Measurements from ENCODE around the gene B4GALT6. TPM values are rescaled to one million over a fixed set of nuclear protein-coding genes. Genes with fewer than 3 reads are reported as not detected.

The B4GALT6 gene
- total and polyA plus RNA-seq, 2 experiments from 2014 or later: 3.2 to 14.1 TPM

GRCh38 chr18:31678425-31678824 is 6.0 kb downstream of the B4GALT6 start:
- Histone ChIP-seq H3K4me3 (no peak overlapping the region), H3K9me2 (replicated peaks; ENCODE audit: insufficient read depth) (no peaks in the 10 kb centered on the region), H3K4me2 (no peak overlapping the region), H4K20me1 (ENCODE audit: insufficient read depth, poor library complexity, severe bottlenecking) (no peaks in the 10 kb centered on the region), H3K79me2 (peaks cover 79% of the 10 kb centered on the region), H3K9me3 (ENCODE audit: low read depth) (no peaks in the 10 kb centered on the region), H3K36me3 (replicated peaks; ENCODE audit: insufficient read depth, low read depth) (no peaks in the 10 kb centered on the region), H3K27ac (peak overlapping the region; percentile 30), H2AFZ (no peak overlapping the region), H3K27me3 (no peaks in the 10 kb centered on the region), H3K4me1 (ENCODE audit: insufficient read depth) (peaks cover 15% of the 10 kb centered on the region)
- TF ChIP-seq EZH2phosphoT487 (IDR thresholded peaks at IDR 0.05; ENCODE audit: low read depth, severe bottlenecking, unreplicated experiment) (no peak), EZH2 (IDR thresholded peaks at IDR 0.05; ENCODE audit: borderline replicate concordance) (no peak)
- TF ChIP-seq, protein P1, sequence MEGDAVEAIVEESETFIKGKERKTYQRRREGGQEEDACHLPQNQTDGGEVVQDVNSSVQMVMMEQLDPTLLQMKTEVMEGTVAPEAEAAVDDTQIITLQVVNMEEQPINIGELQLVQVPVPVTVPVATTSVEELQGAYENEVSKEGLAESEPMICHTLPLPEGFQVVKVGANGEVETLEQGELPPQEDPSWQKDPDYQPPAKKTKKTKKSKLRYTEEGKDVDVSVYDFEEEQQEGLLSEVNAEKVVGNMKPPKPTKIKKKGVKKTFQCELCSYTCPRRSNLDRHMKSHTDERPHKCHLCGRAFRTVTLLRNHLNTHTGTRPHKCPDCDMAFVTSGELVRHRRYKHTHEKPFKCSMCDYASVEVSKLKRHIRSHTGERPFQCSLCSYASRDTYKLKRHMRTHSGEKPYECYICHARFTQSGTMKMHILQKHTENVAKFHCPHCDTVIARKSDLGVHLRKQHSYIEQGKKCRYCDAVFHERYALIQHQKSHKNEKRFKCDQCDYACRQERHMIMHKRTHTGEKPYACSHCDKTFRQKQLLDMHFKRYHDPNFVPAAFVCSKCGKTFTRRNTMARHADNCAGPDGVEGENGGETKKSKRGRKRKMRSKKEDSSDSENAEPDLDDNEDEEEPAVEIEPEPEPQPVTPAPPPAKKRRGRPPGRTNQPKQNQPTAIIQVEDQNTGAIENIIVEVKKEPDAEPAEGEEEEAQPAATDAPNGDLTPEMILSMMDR (IDR thresholded peaks at IDR 0.05; ENCODE audit: poor library complexity): no peak
- WGBS (ENCODE audit: low lambda C conversion rate, missing lambda C conversion rate): 84% methylated on average over 4 of the region's 4 CpGs
- DNase-seq (ENCODE audit: low spot score): no peak

DNA sequence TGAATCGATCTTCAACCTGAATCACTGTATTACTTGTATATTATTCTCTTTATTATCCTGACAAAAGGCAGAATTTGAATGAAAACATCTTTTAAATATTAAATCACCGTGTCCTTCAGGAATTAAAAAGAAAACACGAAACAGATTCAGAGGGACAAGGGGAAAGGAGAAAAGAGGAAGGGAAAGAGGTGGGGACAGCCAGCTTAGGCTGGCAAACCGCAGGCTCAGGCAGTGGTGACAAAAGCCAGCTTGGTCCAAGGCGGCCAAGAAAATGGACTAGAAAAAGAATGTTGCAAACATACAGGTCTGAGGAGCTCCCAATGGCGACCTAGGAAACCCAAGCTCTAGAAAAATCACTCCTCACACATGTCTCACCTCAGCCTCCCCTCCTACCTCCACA is 6.8 kb downstream of the B4GALT6 start:
- no peak for DNase-seq (ENCODE audit: low spot score)
- WGBS (ENCODE audit: low lambda C conversion rate, missing lambda C conversion rate): 90% methylated on average over 6 of the region's 6 CpGs
- Histone ChIP-seq H4K20me1 (ENCODE audit: insufficient read depth, poor library complexity, severe bottlenecking) (no peaks in the 10 kb centered on the region), H3K9me2 (replicated peaks; ENCODE audit: insufficient read depth) (no peaks in the 10 kb centered on the region), H3K79me2 (peaks cover 73% of the 10 kb centered on the region), H3K27me3 (no peaks in the 10 kb centered on the region), H3K4me3 (no peak overlapping the region), H2AFZ (no peak overlapping the region), H3K27ac (no peak overlapping the region), H3K9me3 (ENCODE audit: low read depth) (no peaks in the 10 kb centered on the region), H3K4me1 (ENCODE audit: insufficient read depth) (peaks cover 21% of the 10 kb centered on the region), H3K36me3 (replicated peaks; ENCODE audit: insufficient read depth, low read depth) (no peaks in the 10 kb centered on the region), H3K4me2 (no peak overlapping the region)
- TF ChIP-seq EZH2phosphoT487 (IDR thresholded peaks at IDR 0.05; ENCODE audit: low read depth, severe bottlenecking, unreplicated experiment) (no peak), EZH2 (IDR thresholded peaks at IDR 0.05; ENCODE audit: borderline replicate concordance) (no peak)
- TF ChIP-seq, protein P1 (IDR thresholded peaks at IDR 0.05; ENCODE audit: poor library complexity): no peak

DNA sequence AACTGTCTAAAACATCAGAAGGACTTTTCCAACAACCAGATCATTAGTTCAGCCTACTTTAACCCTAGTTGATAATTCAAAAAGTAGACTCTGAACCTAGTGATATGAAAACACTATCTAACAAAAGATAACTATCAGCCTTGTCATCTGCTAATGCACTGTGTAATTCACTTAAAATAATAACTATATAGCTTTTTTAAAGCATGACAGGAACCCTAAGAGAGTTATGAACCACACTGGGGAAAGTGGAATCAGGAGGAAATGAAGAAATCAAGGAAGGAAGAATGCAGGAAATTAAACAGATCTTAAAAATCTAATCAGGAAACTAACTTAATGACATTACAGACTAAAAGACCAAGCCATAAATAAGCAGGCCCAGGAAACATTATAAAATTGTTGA is 9.0 kb downstream of the B4GALT6 start:
- TF ChIP-seq, protein P1 (IDR thresholded peaks at IDR 0.05; ENCODE audit: poor library complexity): no peak
- TF ChIP-seq EZH2phosphoT487 (IDR thresholded peaks at IDR 0.05; ENCODE audit: low read depth, severe bottlenecking, unreplicated experiment) (no peak), EZH2 (IDR thresholded peaks at IDR 0.05; ENCODE audit: borderline replicate concordance) (no peak)
- H3K79me2 ChIP-seq: peaks cover 53% of the 10 kb centered on the region

DNA sequence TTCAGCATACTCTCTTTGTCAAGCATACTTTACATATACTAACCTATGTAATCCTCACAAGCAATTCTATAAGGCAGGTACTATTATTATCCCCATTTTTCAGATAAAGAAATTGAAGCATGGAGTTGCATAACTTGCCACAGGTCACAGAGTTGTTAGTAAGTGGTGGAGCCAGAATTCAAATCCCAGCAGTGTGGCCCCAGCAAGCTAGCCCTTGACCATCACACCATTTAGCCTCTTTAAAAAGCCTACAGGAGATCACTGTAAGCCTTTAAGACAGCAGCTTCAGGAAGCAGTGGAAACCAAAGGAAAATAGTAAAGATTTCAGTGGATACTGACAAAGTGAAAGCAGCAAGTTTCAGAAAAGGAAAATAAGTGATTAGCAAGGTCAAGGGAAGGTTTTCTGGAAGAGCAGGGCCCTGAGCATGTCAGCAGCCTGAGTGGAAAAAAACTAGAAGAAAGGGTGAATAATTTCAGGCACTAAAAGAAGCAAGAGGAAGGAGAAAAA is 11.7 kb downstream of the B4GALT6 start:
- no peak for DNase-seq (ENCODE audit: low spot score)
- H3K27me3 ChIP-seq: no peaks in the 10 kb centered on the region
- H3K9me3 ChIP-seq (ENCODE audit: low read depth): no peaks in the 10 kb centered on the region
- H3K4me1 ChIP-seq (ENCODE audit: insufficient read depth): peaks cover 12% of the 10 kb centered on the region
- H3K79me2 ChIP-seq: peaks cover 51% of the 10 kb centered on the region
- peak overlapping the region; percentile 48 for H3K27ac ChIP-seq
- H3K4me3 ChIP-seq: no peak overlapping the region
- no peaks in the 10 kb centered on the region for H3K9me2 ChIP-seq (replicated peaks; ENCODE audit: insufficient read depth)
- peak overlapping the region; percentile 39 for H3K4me2 ChIP-seq
- H2AFZ ChIP-seq: no peak overlapping the region
- TF ChIP-seq EZH2 (IDR thresholded peaks at IDR 0.05; ENCODE audit: borderline replicate concordance) (no peak), EZH2phosphoT487 (IDR thresholded peaks at IDR 0.05; ENCODE audit: low read depth, severe bottlenecking, unreplicated experiment) (no peak)
- TF ChIP-seq, protein P1 (IDR thresholded peaks at IDR 0.05; ENCODE audit: poor library complexity): no peak
- H3K36me3 ChIP-seq (replicated peaks; ENCODE audit: insufficient read depth, low read depth): no peaks in the 10 kb centered on the region
- no peaks in the 10 kb centered on the region for H4K20me1 ChIP-seq (ENCODE audit: insufficient read depth, poor library complexity, severe bottlenecking)

More for the DNA sequence above, 9.0 kb downstream of the B4GALT6 start:
- H3K27me3 ChIP-seq: no peaks in the 10 kb centered on the region
- peaks cover 26% of the 10 kb centered on the region for H3K4me1 ChIP-seq (ENCODE audit: insufficient read depth)
- DNase-seq (ENCODE audit: low spot score): no peak
- H3K4me3 ChIP-seq: no peak overlapping the region
- peak overlapping the region; percentile 11 for H3K4me2 ChIP-seq
- no peaks in the 10 kb centered on the region for H3K36me3 ChIP-seq (replicated peaks; ENCODE audit: insufficient read depth, low read depth)
- H4K20me1 ChIP-seq (ENCODE audit: insufficient read depth, poor library complexity, severe bottlenecking): no peaks in the 10 kb centered on the region
- H3K9me2 ChIP-seq (replicated peaks; ENCODE audit: insufficient read depth): no peaks in the 10 kb centered on the region
- H3K27ac ChIP-seq: no peak overlapping the region
- H3K9me3 ChIP-seq (ENCODE audit: low read depth): no peaks in the 10 kb centered on the region
- H2AFZ ChIP-seq: no peak overlapping the region

Data from hepatocyte (in vitro differentiated cells).